Cardiac muscle cell (in vitro differentiated cells and primary cell): Measurements from ENCODE around the gene ME2. TPM values are rescaled to one million over a fixed set of nuclear protein-coding genes. Genes with fewer than 3 reads are reported as not detected.
"Not testable (repeated sequence)": the region's sequence is repeated elsewhere in the genome, so short reads cannot be mapped to it uniquely, and the experiment has no call there.

Source experiments
- DNase-seq, 2 donors: peaks; one replicate each; pipeline versions ENCODE4 v3.0.0 to v3.0.0-alpha.2; 2010 to 2017; ENCODE audit warnings: low read depth in 1 of 2, low spot score in 1 of 2
- H3K27ac ChIP-seq: fragments of 200-600 bp; sonication (generic); 2 replicates; pipeline ENCODE4 v1.5.1; 2016
- H3K27me3 ChIP-seq: fragments of 200-600 bp; sonication (generic); 2 replicates; pipeline ENCODE4 v1.6.0; 2016; ENCODE audit warnings: control low read depth
- H3K36me3 ChIP-seq: fragments of 200-600 bp; sonication (generic); 2 replicates; pipeline ENCODE4 v1.5.1; 2016; ENCODE audit warnings: control low read depth
- H3K4me1 ChIP-seq: fragments of 200-600 bp; sonication (generic); 2 replicates; pipeline ENCODE4 v1.8.1; 2017; ENCODE audit warnings: low read depth, mild to moderate bottlenecking, mixed run types
- H3K4me3 ChIP-seq: fragments of 200-600 bp; sonication (generic); 2 replicates; pipeline ENCODE4 v1.5.1; 2016; ENCODE audit warnings: mild to moderate bottlenecking
- H3K9me3 ChIP-seq: fragments of 200-600 bp; sonication (generic); 2 replicates; pipeline ENCODE4 v1.5.1; 2017; ENCODE audit warnings: low read depth, mild to moderate bottlenecking, control low read depth
- polyA plus RNA-seq: library from polyadenylated mRNA; unstranded; fragments of >200 nt; fragmentation: Nextera tagmentation; extraction: Ambion mirVana; gene quantifications from 2 replicates; pipeline ENCODE4 v1.2.1, GENCODE V29; 2016
- total RNA-seq: library from RNA; depleted of rRNA; stranded (reverse); fragments of >200 nt; gene quantifications from 2 replicates; pipeline ENCODE4 v1.2.3, GENCODE V29; 2016
- TF ChIP-seq, protein P1 (sequence below): IDR thresholded peaks from 2 replicates; pipeline ENCODE4 v1.5.1; 2012; ENCODE audit warnings: low read depth, mild to moderate bottlenecking, low read length

ME2 gene
- total and polyA plus RNA-seq, 2 experiments from 2014 or later: 33.9 to 47.3 TPM

- no peaks in the 10 kb centered on the region for H3K4me1 ChIP-seq
- no peaks in the 10 kb centered on the region for H3K27me3 ChIP-seq
- no peak overlapping the region for H3K4me3 ChIP-seq
- TF ChIP-seq, protein P1, sequence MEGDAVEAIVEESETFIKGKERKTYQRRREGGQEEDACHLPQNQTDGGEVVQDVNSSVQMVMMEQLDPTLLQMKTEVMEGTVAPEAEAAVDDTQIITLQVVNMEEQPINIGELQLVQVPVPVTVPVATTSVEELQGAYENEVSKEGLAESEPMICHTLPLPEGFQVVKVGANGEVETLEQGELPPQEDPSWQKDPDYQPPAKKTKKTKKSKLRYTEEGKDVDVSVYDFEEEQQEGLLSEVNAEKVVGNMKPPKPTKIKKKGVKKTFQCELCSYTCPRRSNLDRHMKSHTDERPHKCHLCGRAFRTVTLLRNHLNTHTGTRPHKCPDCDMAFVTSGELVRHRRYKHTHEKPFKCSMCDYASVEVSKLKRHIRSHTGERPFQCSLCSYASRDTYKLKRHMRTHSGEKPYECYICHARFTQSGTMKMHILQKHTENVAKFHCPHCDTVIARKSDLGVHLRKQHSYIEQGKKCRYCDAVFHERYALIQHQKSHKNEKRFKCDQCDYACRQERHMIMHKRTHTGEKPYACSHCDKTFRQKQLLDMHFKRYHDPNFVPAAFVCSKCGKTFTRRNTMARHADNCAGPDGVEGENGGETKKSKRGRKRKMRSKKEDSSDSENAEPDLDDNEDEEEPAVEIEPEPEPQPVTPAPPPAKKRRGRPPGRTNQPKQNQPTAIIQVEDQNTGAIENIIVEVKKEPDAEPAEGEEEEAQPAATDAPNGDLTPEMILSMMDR: no peak
- no peaks in the 10 kb centered on the region for H3K36me3 ChIP-seq
- no peak for DNase-seq
- H3K27ac ChIP-seq: no peak overlapping the region
- no peaks in the 10 kb centered on the region for H3K9me3 ChIP-seq
Observed at GRCh38 chr18:50855976-50856757, 22.8 kb upstream of the ME2 start.

DNA sequence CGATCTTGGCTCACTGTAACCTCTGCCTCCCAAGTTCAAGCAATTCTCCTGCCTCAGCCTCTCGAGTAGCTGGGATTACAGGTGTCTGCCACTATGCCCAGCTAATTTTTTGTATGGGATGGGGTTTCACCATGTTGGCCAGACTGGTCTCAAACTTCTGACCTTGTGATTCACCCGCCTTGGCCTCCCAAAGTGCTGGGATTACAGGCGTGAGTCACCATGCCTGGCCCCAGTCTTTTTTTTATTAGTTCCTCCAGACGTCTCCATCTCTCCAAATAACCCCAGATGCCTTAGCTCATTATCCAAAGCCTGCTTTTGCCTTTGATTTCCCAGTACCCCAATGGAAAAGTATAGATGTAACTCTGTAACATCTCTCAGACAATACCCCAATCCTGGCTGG lies 21.8 kb upstream of the ME2 start:
- DNase-seq, H3K9me3 ChIP-seq, H3K4me1 ChIP-seq, H3K27ac ChIP-seq, H3K36me3 ChIP-seq, H3K27me3 ChIP-seq, H3K4me3 ChIP-seq: not testable (repeated sequence)

DNA sequence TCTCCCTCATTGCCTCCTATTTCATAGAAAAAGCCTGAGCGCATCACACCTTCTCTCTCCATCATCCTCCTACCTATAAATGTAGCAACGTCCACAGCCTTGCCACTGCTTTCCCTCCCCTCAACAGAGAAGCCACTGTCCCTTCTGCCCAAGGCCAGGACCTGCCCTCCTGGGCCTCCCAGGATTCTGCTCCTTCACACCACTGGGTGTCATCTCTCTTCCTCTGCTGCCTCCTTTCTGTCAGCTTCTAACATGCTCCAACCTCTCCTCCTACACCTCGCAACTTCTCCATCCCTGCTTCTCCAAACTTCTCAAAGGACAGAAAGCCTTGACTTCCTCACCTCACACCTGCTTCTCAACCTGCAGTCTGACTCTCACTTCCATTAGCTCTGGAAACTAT lies 21.2 kb upstream of the ME2 start:
- Histone ChIP-seq H3K36me3 (no peaks in the 10 kb centered on the region), H3K27ac (no peak overlapping the region), H3K9me3 (no peaks in the 10 kb centered on the region), H3K4me1 (no peaks in the 10 kb centered on the region), H3K27me3 (no peaks in the 10 kb centered on the region), H3K4me3 (no peak overlapping the region)
- TF ChIP-seq, protein P1: no peak
- DNase-seq: no peak

DNA sequence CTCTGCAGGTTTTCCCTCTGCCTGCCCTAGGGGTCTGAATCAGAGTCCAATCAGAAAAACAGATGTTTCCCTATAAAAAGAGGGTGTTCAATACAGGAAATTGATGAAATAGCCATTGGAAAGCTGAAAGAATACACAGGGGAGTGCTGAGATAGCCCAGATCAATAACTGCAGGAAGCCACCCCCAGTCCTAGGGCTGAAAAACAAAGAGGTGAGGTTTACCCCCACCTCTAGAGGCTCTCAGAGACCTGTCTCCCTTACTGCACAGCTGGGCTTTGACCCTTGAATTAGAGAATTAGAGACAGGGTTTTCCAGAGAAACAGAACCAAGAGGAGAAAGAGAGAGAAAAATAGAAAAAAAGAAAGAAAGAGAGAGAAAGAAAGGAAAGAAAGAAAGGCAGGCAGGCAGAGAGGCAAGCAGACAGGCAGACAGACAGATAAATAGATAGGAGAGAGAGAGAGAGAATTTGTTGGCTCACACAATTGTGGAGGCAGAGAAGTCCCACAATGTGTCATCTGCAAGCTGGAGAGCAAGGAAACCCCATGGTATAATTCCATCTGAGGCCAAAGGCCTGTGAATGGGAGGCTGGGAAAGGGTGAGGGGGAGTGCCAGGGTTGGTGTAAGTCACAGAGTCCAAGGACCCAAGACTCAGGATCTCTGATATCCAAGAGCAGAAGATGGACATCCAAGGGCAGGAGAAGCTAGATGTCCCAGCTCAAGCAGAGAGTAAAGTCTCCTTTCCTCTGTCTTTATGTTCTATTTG lies 18.9 kb upstream of the ME2 start:
- H3K27ac ChIP-seq: no peak overlapping the region
- TF ChIP-seq, protein P1: no peak
- DNase-seq: no peak
- no peaks in the 10 kb centered on the region for H3K36me3 ChIP-seq
- H3K9me3 ChIP-seq: no peaks in the 10 kb centered on the region
- no peaks in the 10 kb centered on the region for H3K27me3 ChIP-seq
- H3K4me3 ChIP-seq: no peak overlapping the region
- no peaks in the 10 kb centered on the region for H3K4me1 ChIP-seq

DNA sequence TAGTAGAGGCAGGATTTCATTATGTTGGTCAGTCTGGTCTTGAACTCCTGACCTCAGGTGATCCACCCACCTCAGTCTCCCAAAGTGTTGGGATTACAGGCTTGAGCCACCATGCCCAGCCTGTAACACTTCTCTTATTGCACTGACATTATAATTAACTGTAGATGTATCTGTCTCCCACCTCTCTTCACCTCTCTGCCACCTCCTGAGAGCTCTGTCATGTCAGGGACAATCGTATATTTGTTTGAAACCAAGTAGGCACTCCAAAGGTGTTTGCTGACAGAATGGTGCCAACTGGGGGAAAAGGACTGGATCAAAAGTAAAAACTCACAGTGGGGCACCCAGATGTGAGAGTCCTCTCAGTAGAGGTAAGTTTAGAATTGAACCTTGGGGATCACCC lies 17.3 kb upstream of the ME2 start:
- no peaks in the 10 kb centered on the region for H3K9me3 ChIP-seq
- no peak for DNase-seq
- TF ChIP-seq, protein P1: no peak
- H3K4me3 ChIP-seq: no peak overlapping the region
- no peak overlapping the region for H3K27ac ChIP-seq
- H3K27me3 ChIP-seq: no peaks in the 10 kb centered on the region
- no peaks in the 10 kb centered on the region for H3K36me3 ChIP-seq
- H3K4me1 ChIP-seq: no peaks in the 10 kb centered on the region

- no peak overlapping the region for H3K27ac ChIP-seq
- no peaks in the 10 kb centered on the region for H3K4me1 ChIP-seq
- TF ChIP-seq, protein P1: no peak
- H3K36me3 ChIP-seq: no peaks in the 10 kb centered on the region
- DNase-seq: no peak
- H3K4me3 ChIP-seq: no peak overlapping the region
- H3K27me3 ChIP-seq: no peaks in the 10 kb centered on the region
- no peaks in the 10 kb centered on the region for H3K9me3 ChIP-seq
Observed at GRCh38 chr18:50862401-50862800, 16.5 kb upstream of the ME2 start.
